Osteocyte (in vitro differentiated cells): ENCODE measurements around the gene PI4K2B. TPM values are rescaled to one million over a fixed set of nuclear protein-coding genes. Genes with fewer than 3 reads are reported as not detected.
"Not testable (repeated sequence)": the region's sequence is repeated elsewhere in the genome, so short reads cannot be mapped to it uniquely, and the experiment has no call there.

Experiments used
- DNase-seq: peaks from one replicate; pipeline ENCODE4 v3.0.0; 2021; ENCODE audit warnings: mixed read lengths; ENCODE audit not compliant: unreplicated experiment; ENCODE audit errors: extremely low spot score
- H3K27ac Mint-ChIP-seq: one replicate; pipeline ENCODE4 v1.8.0; 2021; ENCODE audit warnings: mild to moderate bottlenecking, mixed read lengths; ENCODE audit not compliant: unreplicated experiment
- H3K27me3 Mint-ChIP-seq: one replicate; pipeline ENCODE4 v1.8.0; 2021; ENCODE audit warnings: mixed read lengths; ENCODE audit not compliant: unreplicated experiment
- H3K36me3 Mint-ChIP-seq: one replicate; pipeline ENCODE4 v1.8.0; 2021; ENCODE audit warnings: mixed read lengths; ENCODE audit not compliant: unreplicated experiment
- H3K4me1 Mint-ChIP-seq: one replicate; pipeline ENCODE4 v1.8.0; 2021; ENCODE audit warnings: mixed read lengths; ENCODE audit not compliant: unreplicated experiment
- H3K4me3 Mint-ChIP-seq: one replicate; pipeline ENCODE4 v1.8.0; 2021; ENCODE audit warnings: mild to moderate bottlenecking, moderate library complexity, mixed read lengths; ENCODE audit not compliant: unreplicated experiment
- H3K9me3 Mint-ChIP-seq: one replicate; pipeline ENCODE4 v1.8.0; 2021; ENCODE audit warnings: mixed read lengths; ENCODE audit not compliant: unreplicated experiment
- CTCF ChIP-seq: fragments of 200-600 bp; sonication (generic); IDR thresholded peaks from 2 replicates; pipeline ENCODE4 v1.5.0; 2021; ENCODE audit warnings: antibody characterized with exemption, mild to moderate bottlenecking, moderate library complexity
- total RNA-seq: library from RNA; stranded (reverse); gene quantifications from 2 replicates; pipeline ENCODE4 v1.2.1, GENCODE V29; 2021

PI4K2B gene
- total RNA-seq, 1 donor from 2014 or later = 9.7 TPM

GRCh38 chr4:25245181-25245580 is 11.3 kb downstream of the PI4K2B start:
- H3K4me3 Mint-ChIP-seq = no peak overlapping the region
- no peak overlapping the region for H3K27ac Mint-ChIP-seq
- no peaks in the 10 kb centered on the region for H3K4me1 Mint-ChIP-seq
- DNase-seq = no peak
- H3K36me3 Mint-ChIP-seq = no peaks in the 10 kb centered on the region
- no peaks in the 10 kb centered on the region for H3K27me3 Mint-ChIP-seq
- no peaks in the 10 kb centered on the region for H3K9me3 Mint-ChIP-seq
- no peak for TF ChIP-seq CTCF

GRCh38 chr4:25246680-25247611 is 13.1 kb downstream of the PI4K2B start:
- no peak overlapping the region for H3K27ac Mint-ChIP-seq
- H3K9me3 Mint-ChIP-seq = no peaks in the 10 kb centered on the region
- DNase-seq = no peak
- TF ChIP-seq CTCF = no peak
- H3K4me3 Mint-ChIP-seq = no peak overlapping the region
- H3K36me3 Mint-ChIP-seq = no peaks in the 10 kb centered on the region
- no peaks in the 10 kb centered on the region for H3K27me3 Mint-ChIP-seq
- H3K4me1 Mint-ChIP-seq = no peaks in the 10 kb centered on the region

- not testable (repeated sequence) for H3K36me3 Mint-ChIP-seq, H3K9me3 Mint-ChIP-seq, DNase-seq, H3K4me1 Mint-ChIP-seq, H3K27ac Mint-ChIP-seq, H3K4me3 Mint-ChIP-seq, H3K27me3 Mint-ChIP-seq
These were observed 15.0 kb downstream of the PI4K2B start for GRCh38 chr4:25248875-25249274.

- not testable (repeated sequence) for DNase-seq, H3K4me1 Mint-ChIP-seq, H3K27ac Mint-ChIP-seq, H3K9me3 Mint-ChIP-seq, H3K4me3 Mint-ChIP-seq, H3K36me3 Mint-ChIP-seq, H3K27me3 Mint-ChIP-seq
These were observed 15.7 kb downstream of the PI4K2B start for GRCh38 chr4:25249494-25249893.

- Mint-ChIP-seq H3K4me3 (no peak overlapping the region), H3K27ac (peak overlapping the region; percentile 2), H3K27me3 (no peaks in the 10 kb centered on the region), H3K9me3 (no peaks in the 10 kb centered on the region), H3K36me3 (peaks cover 2% of the 10 kb centered on the region), H3K4me1 (peaks cover 8% of the 10 kb centered on the region)
- TF ChIP-seq CTCF = no peak
- DNase-seq = no peak
These were observed 18.6 kb downstream of the PI4K2B start for GRCh38 chr4:25252230-25253070.

- no peak for TF ChIP-seq CTCF
- Mint-ChIP-seq H3K4me1 (peaks cover 8% of the 10 kb centered on the region), H3K9me3 (no peaks in the 10 kb centered on the region), H3K27ac (peak overlapping the region; percentile 29), H3K27me3 (no peaks in the 10 kb centered on the region), H3K4me3 (no peak overlapping the region), H3K36me3 (peaks cover 2% of the 10 kb centered on the region)
- DNase-seq = no peak
These were observed 19.2 kb downstream of the PI4K2B start for GRCh38 chr4:25253071-25253445.

- not testable (repeated sequence) for H3K9me3 Mint-ChIP-seq, H3K4me3 Mint-ChIP-seq, H3K36me3 Mint-ChIP-seq, DNase-seq, H3K27me3 Mint-ChIP-seq, H3K4me1 Mint-ChIP-seq, H3K27ac Mint-ChIP-seq
These were observed 20.0 kb downstream of the PI4K2B start for GRCh38 chr4:25253786-25254185.
